Astrocyte of the hippocampus (primary cell): Measurements from ENCODE around the gene CER1.

Source experiments
- DNase-seq: peaks from one replicate; pipeline ENCODE4 v3.0.0; 2011; ENCODE audit warnings: low read depth, low spot score

CER1 gene

GRCh38 chr9:14722391-14723035 lies at the start of gene CER1:
CER1 (minus strand) TSS chr9:14722733; CDS start chr9:14722672, 61 bp downstream.
- no peak for DNase-seq

GRCh38 chr9:14770592-14770991 lies 48.1 kb upstream of the CER1 start:
- DNase-seq: no peak

- DNase-seq: peak; percentile 50
Observed at GRCh38 chr9:14769230-14769571, 46.7 kb upstream of the CER1 start.

- DNase-seq: peak; percentile 78
Observed at GRCh38 chr9:14768405-14769229, 46.1 kb upstream of the CER1 start.

GRCh38 chr9:14766299-14766698 lies 43.8 kb upstream of the CER1 start:
- no peak for DNase-seq

GRCh38 chr9:14761584-14761983 lies 39.1 kb upstream of the CER1 start:
- DNase-seq: no peak

- DNase-seq: no peak
Observed at GRCh38 chr9:14760060-14760459, 37.5 kb upstream of the CER1 start.

GRCh38 chr9:14756291-14756690 lies 33.8 kb upstream of the CER1 start:
- no peak for DNase-seq

GRCh38 chr9:14752871-14753270 lies 30.3 kb upstream of the CER1 start:
- no peak for DNase-seq

GRCh38 chr9:14752271-14752670 lies 29.7 kb upstream of the CER1 start:
- peak; percentile 4 for DNase-seq

GRCh38 chr9:14750821-14751220 lies 28.3 kb upstream of the CER1 start:
- DNase-seq: no peak

- DNase-seq: peak; percentile 13
Observed at GRCh38 chr9:14749741-14750211, 27.2 kb upstream of the CER1 start.

- no peak for DNase-seq
Observed at GRCh38 chr9:14748373-14748772, 25.8 kb upstream of the CER1 start.

GRCh38 chr9:14747111-14747510 lies 24.6 kb upstream of the CER1 start:
- no peak for DNase-seq

- DNase-seq: no peak
Observed at GRCh38 chr9:14746626-14747025, 24.1 kb upstream of the CER1 start.

- no peak for DNase-seq
Observed at GRCh38 chr9:14744768-14745167, 22.2 kb upstream of the CER1 start.

- no peak for DNase-seq
Observed at GRCh38 chr9:14741369-14741768, 18.8 kb upstream of the CER1 start.

- DNase-seq: no peak
Observed at GRCh38 chr9:14733133-14733532, 10.6 kb upstream of the CER1 start.

GRCh38 chr9:14731294-14731981 lies 8.9 kb upstream of the CER1 start:
- DNase-seq: no peak

- DNase-seq: no peak
Observed at GRCh38 chr9:14730461-14730898, 7.9 kb upstream of the CER1 start.

- no peak for DNase-seq
Observed at GRCh38 chr9:14723301-14723700, 768 bp upstream of the CER1 start.

GRCh38 chr9:14719231-14719923 lies 3.2 kb downstream of the CER1 start:
- no peak for DNase-seq
